ENCODE results near the gene HOXA11.

Gene HOXA11

GRCh38 chr7:27203365-27203953 is 18.4 kb upstream of the HOXA11 start:
- Histone ChIP-seq H3K4me1 (peaks cover 22 to 45% (median 28%) of the 10 kb centered on the region in 10 experiments; a peak in 19 of 20 replicates), H3K4me3 (no peak overlapping the region), H3K27ac (no peak overlapping the region), H3K4me2 (no peak overlapping the region), H4K20me1 (peaks cover 0 to 82% (median 64%) of the 10 kb centered on the region in 11 experiments; a peak in 18 of 22 replicates), H3K9me3 (replicated peaks in 1 of 11) (peaks cover 0 to 14% (median 9%) of the 10 kb centered on the region in 11 experiments; a peak in 11 of 22 replicates), H3K9ac (no peak overlapping the region), H3K36me3 (no peaks in the 10 kb centered on the region), H3K27me3 (peaks cover 100% of the 10 kb centered on the region in 11 experiments)
- TF ChIP-seq Cebpa-rat (IDR thresholded peaks at IDR 0.05), result no peak

DNA sequence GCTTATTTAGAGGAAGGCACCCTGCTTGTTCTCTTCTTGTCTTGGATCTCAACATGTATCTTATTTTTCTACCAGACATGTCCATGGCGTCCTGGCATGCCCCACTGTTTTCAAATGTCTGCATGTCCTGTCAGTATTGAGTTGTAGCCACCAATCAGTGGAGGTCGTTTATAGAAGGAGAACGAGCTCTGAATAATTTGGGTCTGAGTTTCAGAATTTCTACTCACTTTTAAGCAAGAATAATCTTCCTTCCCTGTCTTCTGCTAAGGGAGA is 17.8 kb upstream of the HOXA11 start:
- peaks cover 100% of the 10 kb centered on the region in 11 experiments for H3K27me3 ChIP-seq
- H4K20me1 ChIP-seq, result peaks cover 0 to 84% (median 71%) of the 10 kb centered on the region in 11 experiments; a peak in 19 of 22 replicates
- no peak overlapping the region for H3K4me2 ChIP-seq
- no peaks in the 10 kb centered on the region for H3K36me3 ChIP-seq
- TF ChIP-seq Cebpa-rat (IDR thresholded peaks at IDR 0.05), result no peak
- H3K9me3 ChIP-seq (replicated peaks in 1 of 11), result peaks cover 0 to 14% (median 9%) of the 10 kb centered on the region in 11 experiments; a peak in 11 of 22 replicates
- no peak overlapping the region for H3K9ac ChIP-seq
- H3K4me1 ChIP-seq, result peaks cover 22 to 44% (median 29%) of the 10 kb centered on the region in 10 experiments; a peak in 19 of 20 replicates
- H3K4me3 ChIP-seq, result no peak overlapping the region
- no peak overlapping the region for H3K27ac ChIP-seq

DNA sequence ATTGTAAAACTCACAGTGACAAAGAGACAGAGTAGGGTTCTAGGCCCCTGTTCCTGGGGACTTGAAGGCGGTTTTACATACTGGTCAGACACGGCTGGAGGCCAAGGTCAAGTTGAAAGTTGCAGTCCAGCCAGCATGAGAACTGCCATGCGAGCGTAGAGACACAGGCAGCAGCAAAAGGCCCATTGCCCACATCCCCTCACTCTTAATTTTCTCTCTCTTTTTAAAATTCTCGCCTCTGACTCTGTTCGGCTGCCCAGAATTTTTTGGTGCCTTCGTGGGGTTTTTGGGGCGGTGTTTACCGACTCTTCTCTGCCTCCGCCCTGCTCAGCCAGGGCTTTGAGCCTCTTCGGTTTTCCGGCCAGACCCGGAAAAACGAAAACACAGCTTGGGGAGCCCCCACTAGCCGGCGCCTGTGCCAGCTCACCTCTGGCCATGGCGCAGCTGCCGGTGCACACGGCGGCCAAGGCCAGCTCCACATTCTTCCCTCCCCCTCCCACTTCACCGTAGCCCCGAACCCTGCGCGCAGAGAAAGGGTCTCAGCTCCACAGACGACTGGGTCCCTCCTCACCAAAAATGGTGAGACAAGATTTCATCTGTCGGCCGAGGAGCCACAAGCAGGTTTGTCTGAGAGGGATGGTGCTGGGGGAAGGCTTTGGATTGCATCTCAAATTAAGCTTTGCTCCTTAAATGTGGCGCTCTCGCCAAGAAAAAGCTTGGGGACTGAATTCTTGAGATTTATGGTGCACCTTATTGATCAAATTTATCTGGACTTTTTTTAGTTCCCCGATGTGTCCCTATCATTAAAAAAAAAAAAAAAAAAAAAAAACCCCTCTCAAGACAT is 17.2 kb upstream of the HOXA11 start:
- Histone ChIP-seq H3K4me3 (peak overlapping the region in 2 of 10 experiments; percentile 65 to 71; a peak in 3 of 20 replicates), H3K27ac (no peak overlapping the region), H3K9me3 (replicated peaks in 1 of 11) (peaks cover 0 to 14% (median 9%) of the 10 kb centered on the region in 11 experiments; a peak in 11 of 22 replicates), H3K9ac (no peak overlapping the region), H3K27me3 (peaks cover 100% of the 10 kb centered on the region in 11 experiments), H4K20me1 (peaks cover 0 to 87% (median 75%) of the 10 kb centered on the region in 11 experiments; a peak in 19 of 22 replicates), H3K36me3 (no peaks in the 10 kb centered on the region), H3K4me1 (peaks cover 22 to 41% (median 29%) of the 10 kb centered on the region in 10 experiments; a peak in 19 of 20 replicates), H3K4me2 (peak overlapping the region in 3 of 11 experiments; percentile 93 to 98 (median 95); a peak in 5 of 22 replicates)
- no peak for TF ChIP-seq Cebpa-rat (IDR thresholded peaks at IDR 0.05)

DNA sequence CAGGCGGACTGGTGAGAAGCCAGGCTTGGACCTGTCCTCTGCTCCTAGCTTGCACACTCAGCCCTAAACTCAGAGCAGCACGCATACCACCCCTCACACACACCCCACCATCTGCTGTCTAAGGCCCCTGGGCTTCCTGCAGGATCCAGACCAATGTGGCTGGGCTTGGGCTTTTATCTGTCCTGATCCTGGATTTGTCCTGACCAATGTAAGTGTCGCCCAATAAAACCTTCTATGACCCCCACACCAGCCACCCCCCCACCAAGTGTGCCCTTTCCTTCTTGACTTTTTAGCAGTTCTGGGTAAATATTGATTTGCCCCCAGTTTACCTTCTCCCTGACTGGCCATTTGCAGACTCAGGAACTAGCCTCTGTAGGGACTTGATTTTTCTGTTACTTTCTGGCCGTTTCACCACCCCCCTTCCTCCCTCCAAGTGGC is 16.6 kb upstream of the HOXA11 start:
- H3K36me3 ChIP-seq, result no peaks in the 10 kb centered on the region
- H3K4me2 ChIP-seq, result peak overlapping the region; percentile 27 to 99 (median 96); a peak in 20 of 22 replicates
- peaks cover 0 to 90% (median 75%) of the 10 kb centered on the region in 11 experiments; a peak in 19 of 22 replicates for H4K20me1 ChIP-seq
- peak overlapping the region in 5 of 10 experiments; percentile 65 to 74 (median 67); a peak in 6 of 20 replicates for H3K4me3 ChIP-seq
- peaks cover 0 to 14% (median 9%) of the 10 kb centered on the region in 11 experiments; a peak in 11 of 22 replicates for H3K9me3 ChIP-seq (replicated peaks in 1 of 11)
- H3K4me1 ChIP-seq, result peaks cover 22 to 41% (median 29%) of the 10 kb centered on the region in 10 experiments; a peak in 19 of 20 replicates
- no peak for TF ChIP-seq Cebpa-rat (IDR thresholded peaks at IDR 0.05)
- peaks cover 100% of the 10 kb centered on the region in 11 experiments for H3K27me3 ChIP-seq
- no peak overlapping the region for H3K27ac ChIP-seq
- H3K9ac ChIP-seq, result no peak overlapping the region

DNA sequence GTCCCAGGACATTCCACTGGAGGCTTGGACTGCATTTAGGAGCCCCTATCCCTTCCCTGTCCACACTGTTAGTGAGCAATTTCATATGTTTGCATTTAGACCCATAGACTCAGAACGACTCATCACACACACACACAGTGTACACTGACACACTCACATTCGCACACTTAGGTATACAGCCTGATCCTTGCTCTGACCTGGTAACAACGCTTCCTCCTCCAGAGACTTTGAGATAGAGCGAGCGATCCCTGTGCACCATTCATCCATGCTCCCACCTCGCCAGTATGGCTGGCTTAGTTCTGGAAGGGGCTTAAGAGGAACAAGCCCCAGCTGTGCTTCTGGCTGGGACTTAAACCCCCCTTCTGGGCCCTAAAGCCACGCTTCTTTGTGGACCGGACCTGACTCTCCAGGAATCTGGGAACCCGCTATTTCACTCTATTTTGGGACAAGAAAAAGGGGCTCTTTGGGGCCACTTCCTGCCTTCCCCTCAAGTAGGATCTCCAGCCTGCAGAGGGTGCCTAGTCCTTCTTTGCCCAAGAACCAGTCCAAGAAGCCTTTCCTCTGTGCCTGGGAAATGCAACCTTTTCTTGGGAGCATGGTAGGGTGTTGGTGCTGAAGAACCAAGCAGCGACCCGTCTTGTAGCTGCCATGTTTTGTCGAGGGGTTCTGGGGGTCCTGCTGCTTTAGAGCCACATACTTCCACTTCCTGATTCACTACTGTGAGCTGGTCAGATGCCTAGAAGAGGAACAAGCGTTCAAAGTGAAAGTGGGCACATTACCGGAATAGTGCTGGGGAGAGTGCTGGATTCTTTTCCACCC is 15.9 kb upstream of the HOXA11 start:
- H3K9ac ChIP-seq, result 0 out of 22 replicates have a peak overlapping the region, but pooled peaks of 2 of the 11 experiments have one; percentile 48 to 55

GRCh38 chr7:27199849-27200760 is 15.1 kb upstream of the HOXA11 start, which contains the start of gene HOXA13:
Gene HOXA13 (minus strand): TSS chr7:27200091. CDS start chr7:27200077, 14 bp downstream.
- peak within 1 kb of the TSS in 9 of 11 experiments; percentile 6 to 55 (median 32); a peak in 12 of 22 replicates for H3K9ac ChIP-seq
- no peaks in the 10 kb centered on the region for H3K36me3 ChIP-seq
- H3K9me3 ChIP-seq (replicated peaks in 1 of 11), result peaks cover 0 to 5% (median 3%) of the 10 kb centered on the region in 11 experiments; a peak in 9 of 22 replicates
- peak within 1 kb of the TSS; percentile 45 to 74 (median 65) for H3K4me3 ChIP-seq
- peak within 1 kb of the TSS; percentile 62 to 99 (median 96) for H3K4me2 ChIP-seq
- H3K27me3 ChIP-seq, result peaks cover 100% of the 10 kb centered on the region in 11 experiments
- no peak for TF ChIP-seq Cebpa-rat (IDR thresholded peaks at IDR 0.05)
- peaks cover 0 to 93% (median 70%) of the 10 kb centered on the region in 11 experiments; a peak in 19 of 22 replicates for H4K20me1 ChIP-seq
- H3K4me1 ChIP-seq, result peaks cover 22 to 38% (median 29%) of the 10 kb centered on the region in 10 experiments; a peak in 19 of 20 replicates
- H3K27ac ChIP-seq, result no peak within 1 kb of the TSS

More for the DNA sequence above, 15.9 kb upstream of the HOXA11 start:
- H3K36me3 ChIP-seq, result no peaks in the 10 kb centered on the region
- H3K27ac ChIP-seq, result no peak overlapping the region
- peaks cover 0 to 91% (median 72%) of the 10 kb centered on the region in 11 experiments; a peak in 19 of 22 replicates for H4K20me1 ChIP-seq
- TF ChIP-seq Cebpa-rat (IDR thresholded peaks at IDR 0.05), result no peak
- H3K27me3 ChIP-seq, result peaks cover 100% of the 10 kb centered on the region in 11 experiments
- H3K4me3 ChIP-seq, result peak overlapping the region; percentile 45 to 74 (median 65); a peak in 19 of 20 replicates
- H3K9me3 ChIP-seq (replicated peaks in 1 of 11), result peaks cover 0 to 13% (median 9%) of the 10 kb centered on the region in 11 experiments; a peak in 11 of 22 replicates
- H3K4me2 ChIP-seq, result peak overlapping the region; percentile 62 to 99 (median 96)
- peaks cover 22 to 41% (median 29%) of the 10 kb centered on the region in 10 experiments; a peak in 19 of 20 replicates for H3K4me1 ChIP-seq
